Measurements from ENCODE around the gene SEC24D.

SEC24D gene

GRCh38 chr4:118753096-118753495 is 82.8 kb downstream of the SEC24D start:
- in situ Hi-C loops (cut with MboI; ENCODE audit: low sequenced_read_pairs, unreplicated experiment) = no loop called here
- TF ChIP-seq CTCF (IDR thresholded peaks at IDR 0.05; ENCODE audit: borderline replicate concordance, control extremely low read depth, extremely low read depth, insufficient read depth, missing control alignments) = no peak
- no peak for DNase-seq (ENCODE audit: low spot score)

- TF ChIP-seq CTCF (IDR thresholded peaks at IDR 0.05; ENCODE audit: borderline replicate concordance, control extremely low read depth, extremely low read depth, insufficient read depth, missing control alignments) = no peak
- no peak for DNase-seq (ENCODE audit: low spot score)
- in situ Hi-C loops (cut with MboI; ENCODE audit: low sequenced_read_pairs, unreplicated experiment) = no loop called here
Measured at GRCh38 chr4:118752551-118752950, 83.4 kb downstream of the SEC24D start.

GRCh38 chr4:118751629-118752323 is 84.2 kb downstream of the SEC24D start:
- no peak for TF ChIP-seq CTCF (IDR thresholded peaks at IDR 0.05; ENCODE audit: borderline replicate concordance, control extremely low read depth, extremely low read depth, insufficient read depth, missing control alignments)
- no peak for DNase-seq (ENCODE audit: low spot score)
- in situ Hi-C loops (cut with MboI; ENCODE audit: low sequenced_read_pairs, unreplicated experiment) = no loop called here

- TF ChIP-seq CTCF (IDR thresholded peaks at IDR 0.05; ENCODE audit: borderline replicate concordance, control extremely low read depth, extremely low read depth, insufficient read depth, missing control alignments) = no peak
- in situ Hi-C loops (cut with MboI; ENCODE audit: low sequenced_read_pairs, unreplicated experiment) = no loop called here
Measured at GRCh38 chr4:118749347-118749988, 86.5 kb downstream of the SEC24D start.

GRCh38 chr4:118746251-118746919 is 89.5 kb downstream of the SEC24D start:
- DNase-seq (ENCODE audit: low spot score) = no peak
- no peak for TF ChIP-seq CTCF (IDR thresholded peaks at IDR 0.05; ENCODE audit: borderline replicate concordance, control extremely low read depth, extremely low read depth, insufficient read depth, missing control alignments)
- in situ Hi-C loops (cut with MboI; ENCODE audit: low sequenced_read_pairs, unreplicated experiment) = no loop called here

More at GRCh38 chr4:118749347-118749988, 86.5 kb downstream of the SEC24D start:
- no peak for DNase-seq (ENCODE audit: low spot score)

GRCh38 chr4:118745357-118745756 is 90.6 kb downstream of the SEC24D start:
- in situ Hi-C loops (cut with MboI; ENCODE audit: low sequenced_read_pairs, unreplicated experiment) = no loop called here
- DNase-seq (ENCODE audit: low spot score) = no peak
- TF ChIP-seq CTCF (IDR thresholded peaks at IDR 0.05; ENCODE audit: borderline replicate concordance, control extremely low read depth, extremely low read depth, insufficient read depth, missing control alignments) = no peak

Data from GM13976 (cell line).